Measurements from ENCODE around the gene PRKN.

Gene PRKN

GRCh38 chr6:162026843-162027242 lies 700.7 kb downstream of the PRKN start:
- Histone ChIP-seq H3K4me3 (ENCODE audit: low read length) (no peak overlapping the region), H3F3A (ENCODE audit: insufficient read depth, low read length) (no peaks in the 10 kb centered on the region), H3K9me3 (replicated peaks; ENCODE audit: insufficient read depth, low read length) (no peaks in the 10 kb centered on the region), H3K9me2 (replicated peaks; ENCODE audit: insufficient read depth, low read length) (no peaks in the 10 kb centered on the region), H3K36me3 (replicated peaks; ENCODE audit: insufficient read depth, low read length) (no peaks in the 10 kb centered on the region), H3K27ac (ENCODE audit: low read length) (no peak overlapping the region), H2AFZ (ENCODE audit: low read length) (no peak overlapping the region), H3K27me3 (replicated peaks; ENCODE audit: insufficient read depth, low read length) (no peaks in the 10 kb centered on the region), H3K4me1 (ENCODE audit: low read length) (no peaks in the 10 kb centered on the region), H3K9ac (ENCODE audit: low read length) (no peak overlapping the region), H3K79me2 (ENCODE audit: low read length) (no peaks in the 10 kb centered on the region), H3K4me2 (ENCODE audit: low read depth, low read length) (no peak overlapping the region), H4K20me1 (ENCODE audit: insufficient read depth, low read length) (no peaks in the 10 kb centered on the region)
- TF ChIP-seq CTCF (IDR thresholded peaks at IDR 0.05; ENCODE audit: low read length) (no peak), EZH2phosphoT487 (IDR thresholded peaks at IDR 0.05; ENCODE audit: low read length) (no peak)
- DNase-seq = no peak

- no peaks in the 10 kb centered on the region for H3K79me2 ChIP-seq (ENCODE audit: low read length)
- no peak overlapping the region for H3K27ac ChIP-seq (ENCODE audit: low read length)
- no peak for TF ChIP-seq EZH2 (optimal IDR thresholded peaks at IDR 0.05; ENCODE audit: low read depth, low read length)
- no peak for TF ChIP-seq EZH2phosphoT487 (IDR thresholded peaks at IDR 0.05; ENCODE audit: low read length)
- no peak for TF ChIP-seq CTCF (IDR thresholded peaks at IDR 0.05; ENCODE audit: low read length)
- H3K27me3 ChIP-seq (replicated peaks; ENCODE audit: insufficient read depth, low read length) = no peaks in the 10 kb centered on the region
- H3K4me1 ChIP-seq (ENCODE audit: low read length) = no peaks in the 10 kb centered on the region
- H2AFZ ChIP-seq (ENCODE audit: low read length) = no peak overlapping the region
- H3K9ac ChIP-seq (ENCODE audit: low read length) = no peak overlapping the region
- no peaks in the 10 kb centered on the region for H3K9me2 ChIP-seq (replicated peaks; ENCODE audit: insufficient read depth, low read length)
- H3K4me3 ChIP-seq (ENCODE audit: low read length) = no peak overlapping the region
- no peak overlapping the region for H3K4me2 ChIP-seq (ENCODE audit: low read depth, low read length)
- H4K20me1 ChIP-seq (ENCODE audit: insufficient read depth, low read length) = no peaks in the 10 kb centered on the region
- no peaks in the 10 kb centered on the region for H3K9me3 ChIP-seq (replicated peaks; ENCODE audit: insufficient read depth, low read length)
- no peaks in the 10 kb centered on the region for H3F3A ChIP-seq (ENCODE audit: insufficient read depth, low read length)
- no peaks in the 10 kb centered on the region for H3K36me3 ChIP-seq (replicated peaks; ENCODE audit: insufficient read depth, low read length)
- no peak for DNase-seq
These were observed 701.5 kb downstream of the PRKN start for GRCh38 chr6:162026031-162026430.

- no peak overlapping the region for H3K9ac ChIP-seq (ENCODE audit: low read length)
- H2AFZ ChIP-seq (ENCODE audit: low read length) = no peak overlapping the region
- no peaks in the 10 kb centered on the region for H3K9me3 ChIP-seq (replicated peaks; ENCODE audit: insufficient read depth, low read length)
- no peaks in the 10 kb centered on the region for H3K79me2 ChIP-seq (ENCODE audit: low read length)
- no peak overlapping the region for H3K4me3 ChIP-seq (ENCODE audit: low read length)
- H4K20me1 ChIP-seq (ENCODE audit: insufficient read depth, low read length) = no peaks in the 10 kb centered on the region
- no peak for TF ChIP-seq CTCF (IDR thresholded peaks at IDR 0.05; ENCODE audit: low read length)
- no peak for TF ChIP-seq EZH2phosphoT487 (IDR thresholded peaks at IDR 0.05; ENCODE audit: low read length)
- no peak for TF ChIP-seq EZH2 (optimal IDR thresholded peaks at IDR 0.05; ENCODE audit: low read depth, low read length)
- H3K9me2 ChIP-seq (replicated peaks; ENCODE audit: insufficient read depth, low read length) = no peaks in the 10 kb centered on the region
- no peaks in the 10 kb centered on the region for H3K4me1 ChIP-seq (ENCODE audit: low read length)
- no peaks in the 10 kb centered on the region for H3K36me3 ChIP-seq (replicated peaks; ENCODE audit: insufficient read depth, low read length)
- no peaks in the 10 kb centered on the region for H3F3A ChIP-seq (ENCODE audit: insufficient read depth, low read length)
- DNase-seq = no peak
- H3K27ac ChIP-seq (ENCODE audit: low read length) = no peak overlapping the region
- H3K4me2 ChIP-seq (ENCODE audit: low read depth, low read length) = no peak overlapping the region
- no peaks in the 10 kb centered on the region for H3K27me3 ChIP-seq (replicated peaks; ENCODE audit: insufficient read depth, low read length)
These were observed 708.2 kb downstream of the PRKN start for GRCh38 chr6:162019349-162019748.
